ENCODE measurements around the gene SOS2. TPM values are rescaled to one million over a fixed set of nuclear protein-coding genes. Genes with fewer than 3 reads are reported as not detected.

SOS2 gene
- polyA plus RNA-seq, 1 donor from 2014 or later: 25.9 TPM

GRCh38 chr14:50091240-50091913, 140.0 kb downstream of the SOS2 start:
- Histone ChIP-seq H3K9me3 (ENCODE audit: low read length) (no peaks in the 10 kb centered on the region), H4K20me1 (ENCODE audit: insufficient read depth) (no peaks in the 10 kb centered on the region), H3F3A (ENCODE audit: insufficient read depth, low read length, poor library complexity, severe bottlenecking) (no peaks in the 10 kb centered on the region), H3K27me3 (ENCODE audit: insufficient read depth, low read depth, low read length) (no peaks in the 10 kb centered on the region), H3K4me3 (ENCODE audit: low read length) (no peak overlapping the region), H3K9ac (ENCODE audit: low read length) (no peak overlapping the region), H3K27ac (ENCODE audit: low read length) (no peak overlapping the region), H3K9me2 (ENCODE audit: insufficient read depth, low read length) (no peaks in the 10 kb centered on the region), H3K4me2 (ENCODE audit: low read length) (no peak overlapping the region), H3K36me3 (ENCODE audit: insufficient read depth, low read length) (no peaks in the 10 kb centered on the region), H3K79me2 (replicated peaks; ENCODE audit: insufficient read depth, low read length) (no peaks in the 10 kb centered on the region), H2AFZ (ENCODE audit: low read depth, low read length) (no peak overlapping the region)
- TF ChIP-seq EZH2 (IDR thresholded peaks at IDR 0.05; ENCODE audit: borderline replicate concordance, insufficient read depth, low read length, poor library complexity, severe bottlenecking) (no peak), REST (IDR thresholded peaks at IDR 0.05; ENCODE audit: borderline replicate concordance) (no peak), TAF1 (IDR thresholded peaks at IDR 0.05; ENCODE audit: low read depth) (no peak), POLR2AphosphoS5 (IDR thresholded peaks at IDR 0.05) (no peak), EP300 (conservative IDR thresholded peaks at IDR 0.05; ENCODE audit: poor library complexity, severe bottlenecking) (no peak), RAD21 (conservative IDR thresholded peaks at IDR 0.05) (no peak)

DNA sequence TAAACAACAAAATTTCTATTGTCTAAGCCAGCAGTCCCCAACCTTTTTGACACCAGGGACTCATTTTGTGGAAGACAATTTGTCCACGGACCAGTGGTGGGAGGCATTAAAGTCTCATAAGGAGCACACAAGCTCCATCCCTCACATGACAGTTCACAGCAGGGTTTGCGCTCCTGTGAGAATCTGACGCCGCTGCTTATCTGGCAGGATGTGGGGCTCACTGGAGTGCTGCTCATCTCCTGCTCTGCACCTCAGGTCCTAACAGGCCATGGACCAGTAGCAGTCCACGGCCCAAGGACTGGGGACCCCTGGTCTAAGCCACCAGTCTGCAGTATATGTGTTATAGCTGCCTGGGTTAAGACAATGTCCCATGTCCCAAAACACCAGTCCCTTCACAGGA, 142.2 kb downstream of the SOS2 start:
- Histone ChIP-seq H3K9me3 (ENCODE audit: low read length) (no peaks in the 10 kb centered on the region), H3K9me2 (ENCODE audit: insufficient read depth, low read length) (no peaks in the 10 kb centered on the region), H3K36me3 (ENCODE audit: insufficient read depth, low read length) (no peaks in the 10 kb centered on the region), H3F3A (ENCODE audit: insufficient read depth, low read length, poor library complexity, severe bottlenecking) (no peaks in the 10 kb centered on the region), H3K27me3 (ENCODE audit: insufficient read depth, low read depth, low read length) (no peaks in the 10 kb centered on the region), H3K27ac (ENCODE audit: low read length) (no peak overlapping the region), H4K20me1 (ENCODE audit: insufficient read depth) (no peaks in the 10 kb centered on the region), H2AFZ (ENCODE audit: low read depth, low read length) (no peak overlapping the region), H3K4me2 (ENCODE audit: low read length) (no peak overlapping the region), H3K9ac (ENCODE audit: low read length) (no peak overlapping the region), H3K4me3 (ENCODE audit: low read length) (no peak overlapping the region), H3K79me2 (replicated peaks; ENCODE audit: insufficient read depth, low read length) (no peaks in the 10 kb centered on the region)
- TF ChIP-seq RAD21 (conservative IDR thresholded peaks at IDR 0.05) (no peak), REST (IDR thresholded peaks at IDR 0.05; ENCODE audit: borderline replicate concordance) (no peak), TAF1 (IDR thresholded peaks at IDR 0.05; ENCODE audit: low read depth) (no peak), SMC3 (conservative IDR thresholded peaks at IDR 0.05; ENCODE audit: poor library complexity) (no peak), EZH2 (IDR thresholded peaks at IDR 0.05; ENCODE audit: borderline replicate concordance, insufficient read depth, low read length, poor library complexity, severe bottlenecking) (no peak), MXI1 (conservative IDR thresholded peaks at IDR 0.05; ENCODE audit: poor library complexity, severe bottlenecking) (no peak), POLR2AphosphoS5 (IDR thresholded peaks at IDR 0.05) (no peak), EP300 (conservative IDR thresholded peaks at IDR 0.05; ENCODE audit: poor library complexity, severe bottlenecking) (no peak)
- TF ChIP-seq, protein P1, sequence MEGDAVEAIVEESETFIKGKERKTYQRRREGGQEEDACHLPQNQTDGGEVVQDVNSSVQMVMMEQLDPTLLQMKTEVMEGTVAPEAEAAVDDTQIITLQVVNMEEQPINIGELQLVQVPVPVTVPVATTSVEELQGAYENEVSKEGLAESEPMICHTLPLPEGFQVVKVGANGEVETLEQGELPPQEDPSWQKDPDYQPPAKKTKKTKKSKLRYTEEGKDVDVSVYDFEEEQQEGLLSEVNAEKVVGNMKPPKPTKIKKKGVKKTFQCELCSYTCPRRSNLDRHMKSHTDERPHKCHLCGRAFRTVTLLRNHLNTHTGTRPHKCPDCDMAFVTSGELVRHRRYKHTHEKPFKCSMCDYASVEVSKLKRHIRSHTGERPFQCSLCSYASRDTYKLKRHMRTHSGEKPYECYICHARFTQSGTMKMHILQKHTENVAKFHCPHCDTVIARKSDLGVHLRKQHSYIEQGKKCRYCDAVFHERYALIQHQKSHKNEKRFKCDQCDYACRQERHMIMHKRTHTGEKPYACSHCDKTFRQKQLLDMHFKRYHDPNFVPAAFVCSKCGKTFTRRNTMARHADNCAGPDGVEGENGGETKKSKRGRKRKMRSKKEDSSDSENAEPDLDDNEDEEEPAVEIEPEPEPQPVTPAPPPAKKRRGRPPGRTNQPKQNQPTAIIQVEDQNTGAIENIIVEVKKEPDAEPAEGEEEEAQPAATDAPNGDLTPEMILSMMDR (IDR thresholded peaks at IDR 0.05; ENCODE audit: poor library complexity, severe bottlenecking): no peak

Measured in neural cell (in vitro differentiated cells).